Fibroblast of skin of back (primary cell): ENCODE data around the gene EZH1.
"Not testable (repeated sequence)": the region's sequence is repeated elsewhere in the genome, so short reads cannot be mapped to it uniquely, and the experiment has no call there.

Experiments
- DNase-seq: peaks from one replicate; pipeline ENCODE4 v3.0.0-alpha.2; 2013

Gene EZH1

GRCh38 chr17:42667088-42667951 lies 77.5 kb downstream of the EZH1 start:
- DNase-seq: peak; percentile 79

GRCh38 chr17:42666126-42666525 lies 78.7 kb downstream of the EZH1 start:
- DNase-seq: not testable (repeated sequence)

- DNase-seq: no peak
Measured at GRCh38 chr17:42665581-42666001, 79.2 kb downstream of the EZH1 start.

GRCh38 chr17:42660692-42661345 lies 84.0 kb downstream of the EZH1 start:
- DNase-seq: peak; percentile 67

- DNase-seq: not testable (repeated sequence)
Measured at GRCh38 chr17:42659932-42660274, 84.9 kb downstream of the EZH1 start.

GRCh38 chr17:42659079-42659931 lies 85.5 kb downstream of the EZH1 start, which contains the start of gene TUBG2:
TSS of gene TUBG2 (plus strand) at chr17:42659284. CDS start at chr17:42659504, 220 bp downstream.
- peak; percentile 88 for DNase-seq

- no peak for DNase-seq
Measured at GRCh38 chr17:42657824-42658588, 86.8 kb downstream of the EZH1 start.

GRCh38 chr17:42655528-42655927 lies 89.3 kb downstream of the EZH1 start:
- DNase-seq: peak; percentile 56

- DNase-seq: peak; percentile 61
Measured at GRCh38 chr17:42653179-42654124, 91.4 kb downstream of the EZH1 start.

GRCh38 chr17:42651392-42651791 lies 93.4 kb downstream of the EZH1 start:
- no peak for DNase-seq
